DMS 273 treated with DMSO at 0.1 percent for 48 hours (cell line): ENCODE data around the gene NHS.

Experiments used
- DNase-seq: peaks from one replicate; lab custom pipeline; 2025; lab: John Stamatoyannopoulos, UW

NHS gene

GRCh38 chrX:17374619-17375366 lies at the start of gene NHS:
TSS of gene NHS (plus strand) at chrX:17375200. CDS start at chrX:17375758, 558 bp downstream.
- DNase-seq, result peak; percentile 38

DNA sequence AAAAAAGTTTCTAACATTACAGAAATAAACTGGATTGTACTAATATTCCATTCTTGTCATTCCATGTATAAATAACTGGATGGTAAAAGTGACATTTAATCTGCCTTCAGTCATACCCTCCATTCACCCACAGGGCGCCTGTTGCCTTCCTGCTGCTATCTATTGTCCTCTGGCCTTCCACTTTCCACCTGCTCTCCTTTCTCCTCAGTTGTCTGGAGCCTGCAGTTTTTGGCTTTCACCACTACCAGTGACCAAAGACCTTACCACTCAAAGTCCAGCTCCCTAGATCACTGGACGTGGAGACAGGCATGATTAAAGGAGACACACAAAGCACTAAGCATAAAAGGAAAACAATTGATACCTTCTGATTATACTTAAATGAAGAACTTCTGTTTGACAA lies 46.2 kb upstream of the NHS start:
- no peak for DNase-seq

DNA sequence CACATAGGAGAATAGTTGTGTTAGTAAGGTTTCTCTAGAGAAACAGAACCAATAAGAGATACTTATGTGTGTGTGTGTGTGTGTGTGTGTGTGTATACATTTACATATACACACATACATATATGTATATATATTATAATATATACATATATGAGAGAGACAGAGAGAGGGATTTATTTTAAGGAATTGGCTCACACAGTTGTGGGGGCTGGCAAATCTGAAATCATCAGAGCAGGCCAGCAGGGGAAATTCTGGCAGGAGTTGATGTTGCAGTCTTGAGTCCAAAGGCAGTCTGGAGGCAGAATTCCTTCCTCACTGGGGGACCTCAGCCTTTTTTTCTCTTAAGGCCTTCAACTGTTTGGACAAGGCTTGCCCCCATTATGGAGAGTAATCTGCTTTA lies 38.6 kb upstream of the NHS start:
- DNase-seq, result no peak

GRCh38 chrX:17355976-17356375 lies 19.0 kb upstream of the NHS start:
- DNase-seq, result no peak

GRCh38 chrX:17359500-17359899 lies 15.5 kb upstream of the NHS start:
- no peak for DNase-seq

DNA sequence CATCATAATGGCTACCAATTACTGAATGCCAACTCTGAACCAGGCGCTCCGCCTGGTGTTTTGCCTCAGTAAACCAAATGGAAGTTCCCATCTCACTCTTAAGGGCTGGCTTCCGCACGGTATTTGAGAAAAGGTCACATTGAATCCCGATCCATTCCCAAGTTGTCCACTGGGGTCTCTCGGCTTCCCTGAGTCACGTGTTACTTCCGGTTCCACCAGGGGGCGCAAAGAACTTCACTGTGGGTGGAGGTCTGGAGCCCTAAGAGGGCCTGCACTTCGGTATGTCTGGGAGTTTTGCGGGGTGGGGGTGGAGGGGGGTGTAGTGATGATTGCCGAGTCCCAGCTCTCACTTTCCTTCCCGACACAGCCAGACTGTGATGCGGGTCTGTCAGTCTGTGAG lies 13.4 kb upstream of the NHS start:
- DNase-seq, result no peak

- DNase-seq, result no peak
Measured at GRCh38 chrX:17368002-17368401, 7.0 kb upstream of the NHS start.

DNA sequence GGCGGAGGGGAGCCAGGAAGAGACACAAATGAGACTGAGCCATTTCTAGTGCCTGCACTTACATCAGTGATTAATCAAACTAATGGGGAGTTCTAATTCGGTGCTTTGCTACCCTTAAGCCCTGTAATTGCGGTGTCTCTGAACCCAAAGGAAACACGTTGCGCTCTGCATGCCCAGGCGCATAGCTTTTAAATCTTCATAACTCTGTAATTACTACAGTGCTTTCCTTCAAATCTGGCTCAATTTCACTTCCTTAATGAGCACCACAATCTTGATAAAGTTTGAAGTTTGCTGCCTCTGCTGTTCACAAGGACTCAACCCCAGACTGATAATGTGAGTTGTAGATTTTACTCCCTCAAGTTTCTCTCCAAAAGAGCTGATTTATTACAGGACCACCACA lies 5.7 kb upstream of the NHS start:
- DNase-seq, result no peak

DNA sequence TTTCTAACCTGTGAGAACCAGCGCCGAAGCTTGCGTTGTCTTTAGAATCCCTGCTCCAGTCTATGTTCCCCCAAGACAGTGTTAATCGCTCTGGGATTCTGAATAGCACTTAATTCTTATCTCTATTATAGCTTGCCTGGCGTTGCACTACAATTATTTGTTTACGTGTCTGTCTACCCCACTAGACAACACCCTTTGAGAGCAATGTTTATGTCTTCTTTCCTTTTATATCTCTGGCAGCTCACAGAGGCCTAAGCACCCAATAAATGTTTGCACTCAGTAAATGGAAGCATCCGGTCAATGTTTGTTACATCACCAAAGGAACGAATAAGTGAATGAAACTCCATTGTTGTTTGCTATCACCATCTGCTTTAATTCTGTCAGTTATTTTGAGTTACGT lies 4.8 kb upstream of the NHS start:
- no peak for DNase-seq

DNA sequence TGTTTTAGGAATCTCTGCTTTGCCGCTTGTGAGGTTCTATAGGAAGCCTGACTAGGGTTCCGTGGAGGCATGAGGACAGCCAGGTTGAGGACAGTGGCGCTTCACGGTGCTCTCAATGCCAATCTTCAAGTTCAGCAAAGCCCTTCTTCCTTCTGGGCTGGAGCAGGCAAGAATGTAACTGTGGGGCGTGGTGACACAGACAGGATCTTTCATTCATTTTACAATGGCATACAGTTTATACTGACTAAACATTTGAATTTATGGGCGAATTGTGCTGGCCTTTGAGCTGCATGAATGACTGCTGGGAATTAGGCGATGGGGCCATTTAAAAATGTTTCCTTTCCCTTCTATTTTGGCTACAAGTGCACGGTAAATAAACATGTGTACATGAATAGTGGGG lies 2.9 kb upstream of the NHS start:
- DNase-seq, result no peak

DNA sequence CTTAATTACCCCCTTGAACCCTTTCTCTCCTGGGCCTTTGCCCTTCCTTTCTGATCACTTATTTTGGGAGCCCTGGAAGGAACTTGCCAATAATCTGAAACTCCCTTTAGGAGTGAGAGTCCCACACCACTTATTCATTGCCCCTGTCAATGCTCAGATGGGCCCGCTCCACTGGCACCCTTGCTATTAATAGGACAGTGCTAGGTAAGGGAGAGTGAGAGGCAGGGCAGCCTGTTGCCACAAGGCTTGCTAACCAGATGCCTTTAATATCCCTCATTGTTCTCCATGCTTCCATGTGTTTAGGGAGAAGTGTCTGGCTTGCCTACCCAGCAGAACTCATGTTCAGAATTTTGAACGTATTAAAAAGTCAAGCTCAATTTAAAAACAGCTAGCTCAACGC lies 1.7 kb upstream of the NHS start:
- no peak for DNase-seq

DNA sequence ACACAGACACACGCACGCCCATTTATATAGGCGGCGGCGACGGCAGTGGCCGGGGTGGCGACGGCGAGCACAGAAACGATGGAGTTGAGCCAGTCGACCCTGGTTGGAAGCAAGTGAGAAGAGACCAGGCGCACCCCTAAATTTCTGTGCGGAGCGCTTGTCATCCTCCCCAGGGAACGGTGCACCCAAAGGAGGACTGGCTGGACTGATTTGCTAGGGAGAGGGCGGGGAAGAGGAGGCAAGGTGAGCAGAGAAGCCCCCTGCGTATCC lies 302 bp downstream of the NHS start:
- DNase-seq, result no peak

DNA sequence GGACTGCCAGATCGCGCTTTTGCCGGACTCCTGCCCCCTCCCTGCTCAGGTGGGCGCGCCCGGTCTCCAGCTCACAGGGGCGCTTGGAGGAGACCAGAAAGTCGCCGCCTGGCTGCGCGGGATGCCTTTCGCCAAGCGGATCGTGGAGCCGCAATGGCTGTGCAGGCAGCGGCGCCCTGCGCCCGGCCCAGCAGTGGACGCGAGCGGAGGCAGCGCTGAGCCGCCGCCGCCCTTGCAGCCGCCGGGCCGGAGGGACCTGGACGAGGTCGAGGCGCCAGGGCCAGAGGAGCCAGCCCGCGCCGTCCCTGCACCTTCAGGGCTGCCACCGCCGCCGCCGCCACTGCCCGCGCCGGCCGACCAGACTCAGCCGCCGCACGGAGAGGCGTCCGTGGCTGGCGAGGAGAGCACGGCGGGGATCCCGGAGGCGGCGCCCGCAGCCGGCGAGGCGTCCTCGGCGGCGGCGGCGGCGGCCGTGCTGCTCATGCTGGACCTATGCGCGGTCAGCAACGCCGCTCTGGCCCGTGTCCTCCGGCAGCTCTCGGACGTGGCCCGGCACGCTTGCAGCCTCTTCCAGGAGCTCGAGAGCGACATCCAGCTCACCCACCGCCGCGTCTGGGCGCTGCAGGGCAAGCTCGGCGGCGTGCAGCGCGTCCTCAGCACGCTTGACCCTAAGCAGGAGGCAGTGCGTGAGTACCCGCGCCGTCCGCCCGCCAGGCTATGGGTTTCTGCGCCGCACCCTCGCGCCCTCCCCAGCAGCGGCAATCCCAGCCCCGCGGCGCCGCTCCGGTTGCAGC lies 834 bp downstream of the NHS start:
- no peak for DNase-seq

DNA sequence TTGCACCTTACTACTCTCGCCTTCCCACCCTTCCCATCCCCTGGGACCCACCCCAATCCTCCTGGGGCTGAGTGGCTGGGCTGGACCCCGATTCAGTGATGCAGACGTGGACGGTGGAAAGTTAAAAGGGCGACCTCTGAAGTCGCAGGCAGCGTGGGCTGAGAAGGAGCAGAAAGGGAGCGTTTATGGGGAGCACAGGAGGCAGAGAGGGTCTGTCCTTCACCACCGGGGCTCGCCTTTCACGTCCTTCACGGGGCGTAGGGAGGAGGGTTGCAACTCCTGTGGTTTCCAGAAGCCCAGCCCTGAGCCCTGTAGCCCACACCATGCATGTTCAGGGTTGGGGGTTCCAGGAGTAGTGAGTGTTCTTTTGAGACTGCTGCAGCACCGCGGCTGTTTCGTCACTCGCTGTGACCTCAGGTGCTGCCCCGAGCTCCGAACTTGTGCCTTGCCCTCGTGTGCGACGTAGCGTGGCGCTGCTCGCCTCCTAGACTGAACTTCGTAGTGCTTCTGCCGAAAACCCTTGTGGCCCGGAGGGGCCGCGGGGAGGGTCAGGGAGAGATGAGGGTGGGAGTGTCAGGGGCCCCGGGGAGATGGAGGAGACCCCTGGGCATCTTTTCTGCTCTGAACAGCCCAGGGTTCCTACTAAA lies 1.6 kb downstream of the NHS start:
- DNase-seq, result no peak

DNA sequence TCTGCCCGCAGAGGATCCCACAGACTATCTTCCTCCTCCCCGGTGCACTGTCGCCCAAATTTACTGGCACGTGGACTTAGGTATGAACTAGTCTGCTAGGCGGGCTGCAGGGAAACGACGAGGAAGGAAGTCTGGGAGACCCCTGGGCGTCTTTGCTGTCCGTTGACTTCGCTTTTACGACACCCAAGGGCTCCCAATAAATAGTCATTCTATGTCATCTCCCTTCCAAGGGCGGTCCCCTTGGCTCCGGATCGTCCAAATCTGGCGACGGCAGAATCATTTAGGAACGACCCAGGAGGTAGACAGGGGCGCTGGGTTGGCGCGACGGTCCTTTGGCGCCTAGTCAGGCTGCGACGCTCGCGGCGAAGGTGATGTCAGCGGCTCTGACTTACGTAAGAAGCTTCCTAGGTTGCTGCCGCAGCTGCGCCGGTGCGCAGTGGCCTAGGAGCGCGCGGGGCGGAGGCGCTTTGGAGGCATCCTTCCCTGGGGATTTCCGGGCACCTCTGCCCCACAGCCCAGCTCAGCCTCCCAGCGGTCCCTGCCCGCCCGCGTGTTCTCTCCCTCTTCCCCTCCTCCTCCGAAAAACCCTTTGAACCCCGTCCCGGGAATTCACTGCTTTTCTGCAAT lies 2.2 kb downstream of the NHS start:
- DNase-seq, result no peak

GRCh38 chrX:17377795-17378194 lies 2.8 kb downstream of the NHS start:
- no peak for DNase-seq

- no peak for DNase-seq
Measured at GRCh38 chrX:17380221-17380620, 5.2 kb downstream of the NHS start.

GRCh38 chrX:17390419-17390850 lies 15.4 kb downstream of the NHS start:
- no peak for DNase-seq

- no peak for DNase-seq
Measured at GRCh38 chrX:17395154-17395553, 20.2 kb downstream of the NHS start.

- no peak for DNase-seq
Measured at GRCh38 chrX:17397074-17397473, 22.1 kb downstream of the NHS start.

GRCh38 chrX:17403189-17403691 lies 28.2 kb downstream of the NHS start:
- DNase-seq, result no peak

DNA sequence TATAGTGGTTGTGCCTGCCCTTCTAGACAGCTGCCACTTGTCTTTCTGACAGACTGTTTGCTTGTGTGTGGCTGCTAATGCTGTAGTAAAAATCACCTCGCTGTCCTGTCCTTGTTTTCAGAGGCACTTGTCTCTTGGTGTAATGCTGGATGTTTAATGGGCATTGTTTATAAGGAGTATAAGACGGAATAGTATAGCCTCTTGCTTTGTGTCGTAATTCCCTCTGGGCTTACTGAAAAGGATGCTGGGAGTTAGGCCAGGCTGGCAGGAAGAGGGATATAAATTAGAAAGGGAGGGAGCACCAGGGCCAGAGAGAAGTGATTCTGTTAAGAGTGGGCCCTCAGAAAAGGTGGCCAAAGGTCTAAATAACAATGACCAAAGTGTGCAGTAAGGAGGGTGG lies 29.0 kb downstream of the NHS start:
- no peak for DNase-seq
